HepG2 (cell line): Measurements from ENCODE around the gene SLC4A7. TPM values are rescaled to one million over a fixed set of nuclear protein-coding genes. Genes with fewer than 3 reads are reported as not detected.
A peak's percentile ranks its signal among the peaks of the same experiment; 100 is the strongest.

Experiments
- ATAC-seq: fragments of 200-7000 bp; cut with Tn5 transposase; 3 replicates; pipeline ENCODE4 v1.9.1; 2020; ENCODE audit warnings: mild to moderate bottlenecking, moderate library complexity
- BruUV-seq: library from RNA; stranded (reverse); fragments of 400-500 nt; replicated peaks from 2 replicates; lab custom pipeline; 2021; lab: Mats Ljungman, UMichigan
- CTCF ChIA-PET: fragments of 300-600 bp; formaldehyde crosslinking; extraction: SDS; loops from one replicate; lab custom pipeline; 2021; ENCODE audit warnings: low total read pairs, inconsistent platforms, low intra/inter-chr PET ratio; lab: Yijun Ruan, JAX
- POLR2A ChIA-PET: fragments of 350-600 bp; sonication (Branson Sonifier 250); formaldehyde crosslinking; loops from one replicate; lab custom pipeline; 2020; ENCODE audit warnings: antibody characterized with exemption, inconsistent platforms; lab: Yijun Ruan, JAX
- DNase-seq: peaks from one replicate; pipeline ENCODE4 v3.0.0-alpha.2; 2015; ENCODE audit warnings: low spot score
- FAIRE-seq: peaks from 3 replicates; lab custom pipeline; 2011; peaks lifted over from hg19 to GRCh38; lab: Jason Lieb, UNC
- H2AFZ ChIP-seq: one replicate; pipeline ENCODE4 v1.6.1; 2011; ENCODE audit warnings: low read length, inconsistent platforms
- H3K27ac ChIP-seq: fragments of 300-600 bp; 3 replicates; pipeline ENCODE4 v1.8.0; 2011; ENCODE audit warnings: mixed run types, mild to moderate bottlenecking, mixed read lengths, low read length, inconsistent platforms; ENCODE audit not compliant: insufficient read depth; ENCODE audit errors: extremely low read length
- H3K27me3 ChIP-seq, 2 experiments: fragments of 200-600 bp in 1 of 2; 2 replicates in 1 of 2; 3 replicates in 1 of 2; pipeline versions ENCODE4 v1.6.0 to v1.8.0; 2011; ENCODE audit warnings: low read length in 2 of 2, mild to moderate bottlenecking in 2 of 2, moderate library complexity in 2 of 2, inconsistent platforms in 1 of 2; ENCODE audit not compliant: insufficient read depth in 2 of 2, control insufficient read depth in 1 of 2
- H3K36me3 ChIP-seq, 2 experiments: fragments of 200-600 bp in 1 of 2; replicated peaks in 1 of 2; 2 replicates in 1 of 2; 3 replicates in 1 of 2; pipeline versions ENCODE4 v1.5.1 to v1.8.0; 2011; ENCODE audit warnings: low read length in 2 of 2, inconsistent platforms in 1 of 2; ENCODE audit not compliant: insufficient read depth in 2 of 2, control insufficient read depth in 1 of 2
- H3K4me1 ChIP-seq: 2 replicates; pipeline ENCODE4 v1.5.1; 2012; ENCODE audit warnings: low read length, inconsistent platforms; ENCODE audit not compliant: insufficient read depth
- H3K4me2 ChIP-seq: 2 replicates; pipeline ENCODE4 v1.6.0; 2011; ENCODE audit warnings: low read depth, low read length, inconsistent platforms
- H3K4me3 ChIP-seq, 3 experiments: fragments of 200-600 bp in 1 of 3; sonication (generic), shearing (Covaris generic) in 1 of 3; replicated peaks in 1 of 3; 2 replicates each; pipeline ENCODE4 v1.5.1; 2011 to 2016; ENCODE audit warnings: low read length in 3 of 3, inconsistent platforms in 2 of 3, low read depth in 2 of 3, mild to moderate bottlenecking in 2 of 3, control low read depth in 1 of 3, mixed read lengths in 1 of 3; ENCODE audit not compliant: insufficient read depth in 1 of 3
- H3K79me2 ChIP-seq: one replicate; pipeline ENCODE4 v1.6.1; 2011; ENCODE audit warnings: low read length, inconsistent platforms; ENCODE audit not compliant: insufficient read depth
- H3K9ac ChIP-seq: 2 replicates; pipeline ENCODE4 v1.6.0; 2011; ENCODE audit warnings: mild to moderate bottlenecking, low read depth, low read length, inconsistent platforms; ENCODE audit not compliant: insufficient read depth
- H3K9me3 ChIP-seq: 2 replicates; pipeline ENCODE4 v1.5.1; 2012; ENCODE audit warnings: mild to moderate bottlenecking, low read length
- H4K20me1 ChIP-seq: 2 replicates; pipeline ENCODE4 v1.6.0; 2011; ENCODE audit warnings: inconsistent platforms, mild to moderate bottlenecking, low read length, moderate library complexity; ENCODE audit not compliant: insufficient read depth
- AKAP8 ChIP-seq: sonication (generic); formaldehyde crosslinking; IDR thresholded peaks from 2 replicates; pipeline ENCODE4 v1.5.1; 2020; ENCODE audit warnings: mild to moderate bottlenecking, missing genetic modification reagents
- CBFB ChIP-seq: sonication (generic); formaldehyde crosslinking; IDR thresholded peaks from 2 replicates; pipeline ENCODE4 v1.4.0; 2020; ENCODE audit warnings: missing genetic modification reagents
- CTCF ChIP-seq: sonication (generic); formaldehyde crosslinking; IDR thresholded peaks from 2 replicates; pipeline ENCODE4 v1.5.0; 2020; ENCODE audit warnings: mild to moderate bottlenecking, missing genetic modification reagents, moderate library complexity
- FOXK2 ChIP-seq: fragments of 450-650 bp; IDR thresholded peaks from 2 replicates; pipeline ENCODE4 v1.6.1; 2016
- HMG20B ChIP-seq: conservative IDR thresholded peaks from 2 replicates; pipeline ENCODE4 v1.6.1; 2016; ENCODE audit warnings: missing genetic modification reagents, missing compliant biosample characterization
- MED1 ChIP-seq: sonication (generic); formaldehyde crosslinking; IDR thresholded peaks from 2 replicates; pipeline ENCODE4 v1.4.0; 2020; ENCODE audit warnings: missing genetic modification reagents
- POGZ ChIP-seq: sonication (generic); formaldehyde crosslinking; IDR thresholded peaks from 2 replicates; pipeline ENCODE4 v1.4.0; 2020; ENCODE audit warnings: mild to moderate bottlenecking, missing genetic modification reagents
- PRDM10 ChIP-seq: sonication (generic); formaldehyde crosslinking; IDR thresholded peaks from 2 replicates; pipeline ENCODE4 v1.4.0; 2020; ENCODE audit warnings: low read depth, missing genetic modification reagents
- RAD21 ChIP-seq: fragments of 450-650 bp; formaldehyde crosslinking; IDR thresholded peaks from 2 replicates; pipeline ENCODE4 v1.5.0; 2020; ENCODE audit warnings: mild to moderate bottlenecking
- RBM22 ChIP-seq: fragments of 200-400 bp; formaldehyde crosslinking; optimal IDR thresholded peaks from 2 replicates; pipeline ENCODE3; 2017; ENCODE audit warnings: mild to moderate bottlenecking, low read length, moderate library complexity
- SOX6 ChIP-seq, 2 experiments: fragments of 450-650 bp in 1 of 2; sonication (generic) in 1 of 2; formaldehyde crosslinking in 1 of 2; IDR thresholded peaks; 2 replicates each; pipeline versions ENCODE4 v1.4.0 to v1.6.1; 2017 to 2020; ENCODE audit warnings: antibody characterized with exemption in 1 of 2, mild to moderate bottlenecking in 1 of 2, missing genetic modification reagents in 1 of 2
- ZKSCAN5 ChIP-seq: sonication (generic); formaldehyde crosslinking; IDR thresholded peaks from 2 replicates; pipeline ENCODE4 v1.5.1; 2020; ENCODE audit warnings: mild to moderate bottlenecking, missing genetic modification reagents
- ZNF567 ChIP-seq: sonication (generic); formaldehyde crosslinking; IDR thresholded peaks from 2 replicates; pipeline ENCODE4 v1.8.1; 2023; ENCODE audit warnings: mild to moderate bottlenecking, missing genetic modification reagents, borderline replicate concordance
- ZNF580 ChIP-seq: IDR thresholded peaks from 2 replicates; pipeline ENCODE4 v1.6.1; 2016; ENCODE audit warnings: low read depth, borderline replicate concordance
- ZNF691 ChIP-seq: sonication (generic); formaldehyde crosslinking; IDR thresholded peaks from 2 replicates; pipeline ENCODE4 v1.4.0; 2020; ENCODE audit warnings: missing genetic modification reagents, low read depth, mild to moderate bottlenecking, borderline replicate concordance
- WGBS: methylation state at CpG from one replicate; pipeline ENCODE4 v1.1.6; 2017; ENCODE audit warnings: low lambda C conversion rate; 5-methylcytosine and 5-hydroxymethylcytosine counted together
- in situ Hi-C: cut with HindIII; loops from 2 replicates; pipeline ENCODE4 v1.10.0; 2017; ENCODE audit warnings: low pct_unique_long_range_greater_than_20kb; ENCODE audit not compliant: extremely low pct_ligation_motif_present
- intact Hi-C: fragments of 100-400 bp; cut with micrococcal nuclease; formaldehyde crosslinking; loops from one replicate; pipeline ENCODE4 v1.10.0; 2022; ENCODE audit not compliant: unreplicated experiment
- polyA plus RNA-seq, 8 experiments: library from polyadenylated mRNA; depleted of rRNA in 3 of 8; stranded (reverse) in 7 of 8; unstranded in 1 of 8; fragments of >200 nt; fragmentation: Illumina TruSeq in 4 of 8; extraction: Trizol in 4 of 8; gene quantifications; 2 replicates each; pipeline versions ENCODE4 v1.2.1 to v1.2.3, GENCODE V29; 2011 to 2016; ENCODE audit warnings: low read depth in 4 of 8, missing spikeins in 1 of 8, mixed read lengths in 1 of 8; ENCODE audit not compliant: insufficient read depth in 1 of 8
- total RNA-seq, 5 experiments: library from RNA; depleted of rRNA; stranded (reverse); fragments of >200 nt; fragmentation: Illumina TruSeq; extraction: Trizol; gene quantifications; 2 replicates each; pipeline ENCODE4 v1.2.3, GENCODE V29; 2016; ENCODE audit warnings: low read depth in 1 of 5
- TF ChIP-seq, protein P1 (sequence below): IDR thresholded peaks from 2 replicates; pipeline ENCODE4 v1.6.1; 2012; ENCODE audit warnings: low read depth, low read length, improper control_type of control experiment

The SLC4A7 gene
- total and polyA plus RNA-seq, 2 of the 13 experiments (the other 11 are each of a cell fraction or from before 2014, with no cell fraction given): 16.4 to 43.8 TPM

- Histone ChIP-seq H3K4me2 (no peak overlapping the region), H3K9me3 (no peaks in the 10 kb centered on the region), H3K27me3 (no peaks in the 10 kb centered on the region), H4K20me1 (peaks cover 9% of the 10 kb centered on the region; the same call in 1 of the 2 replicates), H3K27ac (no peak overlapping the region), H3K9ac (no peak overlapping the region), H3K4me3 (no peak overlapping the region), H2AFZ (no peak overlapping the region), H3K36me3 (peaks cover 2 to 8% of the 10 kb centered on the region in 2 experiments; a peak in 1 of 5 replicates), H3K79me2 (peaks cover 82% of the 10 kb centered on the region), H3K4me1 (no peaks in the 10 kb centered on the region)
- intact Hi-C loops: loop anchor here (1.0 kb wide), 3 partner anchors 110 to 333 kb away; no protein-coding TSS in a partner anchor
- peak; percentile 28 for DNase-seq
- in situ Hi-C loops: loop anchor here (25.0 kb wide), 1 partner anchor 330 kb away; no protein-coding TSS in a partner anchor
- peak; percentile 63 for ATAC-seq
- BruUV-seq: no TSS peak
- FAIRE-seq: no peak
- ChIA-PET CTCF (interaction anchor here (0.8 to 2.2 kb wide), 3 partner anchors 110 to 333 kb away, joined by 4 to 9 read pairs (median 4); no protein-coding TSS in a partner anchor), POLR2A (interaction anchor here (1.4 kb wide), 1 partner anchor 107 kb away, joined by 3 read pairs; no protein-coding TSS in a partner anchor)
- 75% methylated on average over 3 of the region's 3 CpGs for WGBS
- TF ChIP-seq MED1 (no peak), CBFB (no peak), PRDM10 (CRISPR knock-in tag) (no peak), RAD21 (CRISPR knock-in tag) (0 out of 2 replicates have a peak, but pooled peaks have one; percentile 30), AKAP8 (no peak), SOX6 (IDR thresholded peaks at IDR 0.05) (no peak), SOX6 (CRISPR knock-in tag; IDR thresholded peaks at IDR 0.05) (no peak), ZNF567 (CRISPR knock-in tag) (no peak), HMG20B (CRISPR knock-in tag) (no peak), FOXK2 (no peak), CTCF (peak; percentile 60), ZKSCAN5 (no peak), RBM22 (no peak), POGZ (CRISPR knock-in tag) (no peak), ZNF580 (CRISPR knock-in tag) (no peak), ZNF691 (no peak)
- TF ChIP-seq, protein P1, sequence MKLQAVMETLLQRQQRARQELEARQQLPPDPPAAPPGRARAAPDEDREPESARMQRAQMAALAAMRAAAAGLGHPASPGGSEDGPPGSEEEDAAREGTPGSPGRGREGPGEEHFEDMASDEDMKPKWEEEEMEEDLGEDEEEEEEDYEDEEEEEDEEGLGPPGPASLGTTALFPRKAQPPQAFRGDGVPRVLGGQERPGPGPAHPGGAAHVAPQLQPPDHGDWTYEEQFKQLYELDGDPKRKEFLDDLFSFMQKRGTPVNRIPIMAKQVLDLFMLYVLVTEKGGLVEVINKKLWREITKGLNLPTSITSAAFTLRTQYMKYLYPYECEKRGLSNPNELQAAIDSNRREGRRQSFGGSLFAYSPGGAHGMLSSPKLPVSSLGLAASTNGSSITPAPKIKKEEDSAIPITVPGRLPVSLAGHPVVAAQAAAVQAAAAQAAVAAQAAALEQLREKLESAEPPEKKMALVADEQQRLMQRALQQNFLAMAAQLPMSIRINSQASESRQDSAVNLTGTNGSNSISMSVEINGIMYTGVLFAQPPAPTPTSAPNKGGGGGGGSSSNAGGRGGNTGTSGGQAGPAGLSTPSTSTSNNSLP: peak; percentile 66; the same call in 1 of the 2 replicates
Observed at GRCh38 chr3:27467545-27467944, 16.6 kb downstream of the SLC4A7 start.
